C4-2B (cell line): ENCODE results near the gene DNAJC7.

Experiments used
- CTCF ChIP-seq: fragments of 450-650 bp; conservative IDR thresholded peaks from 2 replicates; pipeline ENCODE4 v1.5.1; 2017; ENCODE audit warnings: mild to moderate bottlenecking
- ZFX ChIP-seq: fragments of 450-650 bp; IDR thresholded peaks from 2 replicates; pipeline ENCODE4 v1.6.1; 2017

- TF ChIP-seq CTCF (peak; percentile 94), ZFX (no peak)
Measured at GRCh38 chr17:41962768-41963434, 54.3 kb downstream of the DNAJC7 start.
